Loucy (cell line): ENCODE results near the gene UTP11.
A peak's percentile ranks its signal among the peaks of the same experiment; 100 is the strongest.

Source experiments
- H2AFZ ChIP-seq: fragments of 200-600 bp; sonication (generic); 2 replicates; pipeline ENCODE4 v1.6.0; 2016; ENCODE audit warnings: antibody characterized with exemption, mild to moderate bottlenecking, low read length, moderate library complexity
- H3F3A ChIP-seq: fragments of 200-600 bp; 2 replicates; pipeline ENCODE4 v1.6.0; 2016; ENCODE audit warnings: antibody characterized with exemption, low read depth, mild to moderate bottlenecking
- H3K27me3 ChIP-seq: fragments of 200-600 bp; sonication (generic); 2 replicates; pipeline ENCODE4 v1.6.1; 2014; ENCODE audit warnings: low read length, mild to moderate bottlenecking; ENCODE audit not compliant: insufficient read depth, poor library complexity, severe bottlenecking
- H3K36me3 ChIP-seq: fragments of 200-600 bp; sonication (generic); 2 replicates; pipeline ENCODE4 v1.6.1; 2016; ENCODE audit warnings: low read length; ENCODE audit not compliant: insufficient read depth
- H3K4me1 ChIP-seq: fragments of 200-600 bp; sonication (generic); 2 replicates; pipeline ENCODE4 v1.5.1; 2014; ENCODE audit warnings: low read length, mild to moderate bottlenecking; ENCODE audit not compliant: insufficient read depth, poor library complexity, severe bottlenecking
- H3K4me2 ChIP-seq: fragments of 200-600 bp; sonication (generic); 2 replicates; pipeline ENCODE4 v1.6.0; 2014; ENCODE audit warnings: antibody characterized with exemption, low read length, low read depth, mild to moderate bottlenecking; ENCODE audit not compliant: poor library complexity, severe bottlenecking
- H3K4me3 ChIP-seq: fragments of 200-600 bp; sonication (generic); 2 replicates; pipeline ENCODE4 v1.5.1; 2014; ENCODE audit warnings: low read length, mild to moderate bottlenecking, mixed read lengths; ENCODE audit not compliant: poor library complexity, severe bottlenecking
- H3K79me2 ChIP-seq: fragments of 200-600 bp; sonication (generic); 2 replicates; pipeline ENCODE4 v1.6.1; 2014; ENCODE audit warnings: low read length; ENCODE audit not compliant: insufficient read depth
- H3K9ac ChIP-seq: fragments of 200-600 bp; sonication (generic); 2 replicates; pipeline ENCODE4 v1.6.0; 2014; ENCODE audit warnings: mild to moderate bottlenecking, low read depth, low read length, moderate library complexity; ENCODE audit not compliant: poor library complexity, severe bottlenecking
- H3K9me2 ChIP-seq: fragments of 200-600 bp; sonication (generic); replicated peaks from 2 replicates; pipeline ENCODE4 v1.6.1; 2016; ENCODE audit warnings: low read depth, low read length, mixed read lengths
- H3K9me3 ChIP-seq: fragments of 200-600 bp; sonication (generic); 2 replicates; pipeline ENCODE4 v1.6.1; 2014; ENCODE audit warnings: mild to moderate bottlenecking, antibody characterized with exemption, low read length, low read depth; ENCODE audit not compliant: insufficient read depth
- H4K20me1 ChIP-seq: fragments of 200-600 bp; sonication (generic); 2 replicates; pipeline ENCODE4 v1.6.0; 2014; ENCODE audit warnings: antibody characterized with exemption, low read length, mild to moderate bottlenecking; ENCODE audit not compliant: insufficient read depth, poor library complexity, severe bottlenecking
- EZH2phosphoT487 ChIP-seq: fragments of 200-600 bp; IDR thresholded peaks from 2 replicates; pipeline ENCODE4 v1.6.1; 2018; ENCODE audit warnings: antibody characterized with exemption, mild to moderate bottlenecking, moderate library complexity, borderline replicate concordance
- TF ChIP-seq, protein P1 (sequence below): fragments of 200-600 bp; sonication (generic); conservative IDR thresholded peaks from 2 replicates; pipeline ENCODE4 v1.5.1; 2014; ENCODE audit warnings: mild to moderate bottlenecking, antibody characterized with exemption, low read length

UTP11 gene

DNA sequence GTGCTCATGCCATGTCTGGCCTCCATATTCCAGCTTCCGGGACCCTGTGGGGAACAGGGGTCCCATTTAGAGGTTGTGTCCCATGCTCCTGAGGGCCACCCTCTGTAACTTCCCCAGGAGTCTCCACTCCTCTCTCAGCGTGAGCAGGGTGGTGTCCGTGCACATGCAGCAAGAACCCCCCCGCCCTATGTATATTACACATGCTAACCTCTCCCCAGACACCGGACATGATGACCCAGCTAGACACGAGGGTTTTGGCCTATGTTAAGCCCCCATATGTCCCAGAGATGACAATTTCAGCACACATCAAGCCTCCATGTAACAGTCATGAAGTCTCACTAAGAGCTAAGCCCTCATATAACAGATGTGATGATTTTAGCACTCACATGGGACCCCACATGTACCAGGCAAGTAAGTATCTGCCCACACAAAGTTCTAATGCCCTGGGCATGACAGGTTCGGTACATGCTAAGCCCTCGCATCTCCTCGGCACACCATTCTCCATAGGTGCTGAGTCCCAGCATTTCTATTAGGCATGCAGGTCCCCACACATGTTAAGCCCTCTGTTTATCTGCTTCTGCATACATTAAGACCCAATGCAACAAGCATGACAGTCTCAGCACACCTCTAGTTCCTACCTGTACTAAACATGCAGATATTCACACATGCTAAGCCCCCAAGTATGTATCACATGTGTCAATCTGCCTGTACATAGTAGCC is 14.3 kb upstream of the UTP11 start:
- Histone ChIP-seq H4K20me1 (peaks cover 2% of the 10 kb centered on the region), H3K9me2 (no peaks in the 10 kb centered on the region), H3K27me3 (no peaks in the 10 kb centered on the region), H3K4me3 (peak overlapping the region; percentile 70), H3K9ac (peak overlapping the region; percentile 76), H3K4me2 (peak overlapping the region; percentile 97), H3K9me3 (no peaks in the 10 kb centered on the region), H3K79me2 (peaks cover 45% of the 10 kb centered on the region; the same call in 1 of the 2 replicates), H3K36me3 (peaks cover 5% of the 10 kb centered on the region; the same call in 1 of the 2 replicates), H3K4me1 (peaks cover 42% of the 10 kb centered on the region), H2AFZ (no peak overlapping the region), H3F3A (no peaks in the 10 kb centered on the region)
- no peak for TF ChIP-seq EZH2phosphoT487
- TF ChIP-seq, protein P1, sequence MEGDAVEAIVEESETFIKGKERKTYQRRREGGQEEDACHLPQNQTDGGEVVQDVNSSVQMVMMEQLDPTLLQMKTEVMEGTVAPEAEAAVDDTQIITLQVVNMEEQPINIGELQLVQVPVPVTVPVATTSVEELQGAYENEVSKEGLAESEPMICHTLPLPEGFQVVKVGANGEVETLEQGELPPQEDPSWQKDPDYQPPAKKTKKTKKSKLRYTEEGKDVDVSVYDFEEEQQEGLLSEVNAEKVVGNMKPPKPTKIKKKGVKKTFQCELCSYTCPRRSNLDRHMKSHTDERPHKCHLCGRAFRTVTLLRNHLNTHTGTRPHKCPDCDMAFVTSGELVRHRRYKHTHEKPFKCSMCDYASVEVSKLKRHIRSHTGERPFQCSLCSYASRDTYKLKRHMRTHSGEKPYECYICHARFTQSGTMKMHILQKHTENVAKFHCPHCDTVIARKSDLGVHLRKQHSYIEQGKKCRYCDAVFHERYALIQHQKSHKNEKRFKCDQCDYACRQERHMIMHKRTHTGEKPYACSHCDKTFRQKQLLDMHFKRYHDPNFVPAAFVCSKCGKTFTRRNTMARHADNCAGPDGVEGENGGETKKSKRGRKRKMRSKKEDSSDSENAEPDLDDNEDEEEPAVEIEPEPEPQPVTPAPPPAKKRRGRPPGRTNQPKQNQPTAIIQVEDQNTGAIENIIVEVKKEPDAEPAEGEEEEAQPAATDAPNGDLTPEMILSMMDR: no peak

DNA sequence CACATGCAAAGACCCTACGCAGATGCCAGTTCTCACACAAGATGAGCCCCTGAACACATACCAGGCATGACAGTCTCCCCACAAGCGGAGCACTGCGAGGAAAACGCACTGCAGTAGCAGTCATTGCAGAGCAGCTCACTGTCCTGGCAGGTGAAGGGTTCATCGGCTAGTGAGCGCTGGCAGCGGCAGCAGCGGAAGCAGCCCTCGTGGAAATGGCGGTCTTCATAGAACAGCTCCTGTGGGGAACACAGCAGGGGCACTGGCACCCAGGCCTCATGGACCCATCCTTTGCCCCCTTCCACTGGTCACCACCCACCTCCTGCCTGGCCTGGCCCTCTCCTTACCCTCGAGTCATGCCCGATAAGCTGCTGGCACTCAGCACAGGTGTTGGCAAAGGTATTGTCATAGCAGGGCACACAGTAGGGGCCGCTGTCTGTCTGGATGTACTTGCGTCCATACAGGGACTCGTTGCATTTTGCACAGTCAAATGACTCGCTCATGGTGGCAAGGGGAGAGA is 13.6 kb upstream of the UTP11 start:
- Histone ChIP-seq H3K9ac (peak overlapping the region; percentile 76), H3K27me3 (no peaks in the 10 kb centered on the region), H3K9me3 (no peaks in the 10 kb centered on the region), H4K20me1 (peaks cover 4% of the 10 kb centered on the region), H3K4me3 (peak overlapping the region; percentile 70), H3F3A (no peaks in the 10 kb centered on the region), H3K4me2 (peak overlapping the region; percentile 97), H3K4me1 (peaks cover 49% of the 10 kb centered on the region), H2AFZ (no peak overlapping the region), H3K79me2 (peaks cover 52% of the 10 kb centered on the region; the same call in 1 of the 2 replicates), H3K36me3 (peaks cover 5% of the 10 kb centered on the region; the same call in 1 of the 2 replicates), H3K9me2 (no peaks in the 10 kb centered on the region)
- TF ChIP-seq, protein P1: no peak
- no peak for TF ChIP-seq EZH2phosphoT487

DNA sequence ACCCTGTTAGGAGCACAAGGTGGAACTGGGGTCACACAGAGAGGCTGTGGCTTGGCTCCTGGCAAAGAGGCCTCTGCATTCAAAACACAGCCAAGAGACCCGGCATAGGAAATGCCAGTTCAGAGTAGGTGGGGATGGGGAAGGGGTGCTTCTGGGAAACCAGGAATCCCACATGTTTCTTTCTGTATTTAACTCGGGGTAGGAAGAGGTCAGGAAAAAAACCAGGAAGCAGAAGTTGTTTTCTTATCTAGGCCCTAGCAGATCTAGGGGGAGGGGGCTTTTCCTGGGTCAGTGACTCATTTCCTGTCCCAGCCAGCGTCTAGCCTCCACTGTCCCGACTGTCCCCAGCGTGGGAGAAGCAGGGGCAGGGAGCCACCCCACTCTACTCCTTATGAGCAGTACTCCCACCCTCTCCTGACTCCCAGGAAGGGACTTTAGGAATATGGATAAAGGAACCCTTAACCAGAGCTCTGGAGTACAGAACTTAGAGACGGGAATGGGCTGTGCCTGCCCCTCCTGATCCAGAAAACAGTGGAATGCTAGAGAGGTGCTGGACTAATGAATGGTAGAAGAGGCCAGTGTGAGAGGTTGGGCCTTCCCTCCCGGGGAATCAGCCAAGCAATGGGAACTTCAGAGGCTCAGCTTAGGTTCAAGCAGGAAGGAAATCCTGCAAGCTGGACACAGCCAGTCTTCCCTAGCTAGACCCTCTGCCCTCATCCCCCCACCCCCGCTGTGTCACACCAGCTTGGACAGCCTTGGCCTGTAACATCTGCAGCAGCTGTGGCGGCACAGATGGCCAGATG is 12.9 kb upstream of the UTP11 start:
- no peaks in the 10 kb centered on the region for H3K9me2 ChIP-seq
- H3K4me2 ChIP-seq: peak overlapping the region; percentile 97
- H3K4me1 ChIP-seq: peaks cover 53% of the 10 kb centered on the region
- no peak for TF ChIP-seq EZH2phosphoT487
- TF ChIP-seq, protein P1: no peak
- no peaks in the 10 kb centered on the region for H3K9me3 ChIP-seq
- H3K79me2 ChIP-seq: peaks cover 59% of the 10 kb centered on the region; the same call in 1 of the 2 replicates
- no peak overlapping the region for H2AFZ ChIP-seq
- peak overlapping the region; percentile 70 for H3K4me3 ChIP-seq
- peaks cover 4% of the 10 kb centered on the region for H4K20me1 ChIP-seq
- H3K36me3 ChIP-seq: peaks cover 5% of the 10 kb centered on the region; the same call in 1 of the 2 replicates
- no peaks in the 10 kb centered on the region for H3K27me3 ChIP-seq
- no peaks in the 10 kb centered on the region for H3F3A ChIP-seq
- peak overlapping the region; percentile 76 for H3K9ac ChIP-seq
